ENCODE results near the gene THRAP3. TPM values are rescaled to one million over a fixed set of nuclear protein-coding genes. Genes with fewer than 3 reads are reported as not detected.

Gene THRAP3
- total RNA-seq, 1 donor from 2014 or later = 167 TPM

DNA sequence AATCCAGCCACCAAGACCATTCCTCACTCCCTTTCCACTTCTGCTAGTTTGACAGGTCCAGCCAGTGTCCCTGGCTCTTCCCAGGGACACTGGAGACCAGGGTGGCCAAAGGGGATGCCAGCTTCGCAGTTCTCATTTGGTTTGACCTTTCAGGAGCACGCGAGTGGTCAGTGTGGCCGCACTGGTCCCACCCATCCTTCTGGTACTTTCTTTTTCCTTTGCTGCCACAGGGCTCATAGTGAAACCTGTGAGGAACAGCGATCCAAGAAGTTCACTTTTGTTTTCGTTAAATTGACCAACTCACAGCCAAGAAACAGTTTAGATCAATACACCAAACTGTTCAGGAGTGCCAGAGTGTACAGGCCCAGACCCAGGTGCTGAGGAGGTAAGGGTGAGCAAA is 113.6 kb downstream of the THRAP3 start:
- DNase-seq (ENCODE audit: low read depth, low spot score) = no peak
- Mint-ChIP-seq H3K27me3 (ENCODE audit: low read depth) (no peaks in the 10 kb centered on the region), H3K27ac (ENCODE audit: unreplicated experiment) (no peak overlapping the region), H3K9me3 (no peaks in the 10 kb centered on the region), H3K4me3 (no peak overlapping the region), H3K36me3 (ENCODE audit: low read depth) (no peaks in the 10 kb centered on the region), H3K4me1 (peaks cover 16% of the 10 kb centered on the region)
- TF ChIP-seq, protein P1, sequence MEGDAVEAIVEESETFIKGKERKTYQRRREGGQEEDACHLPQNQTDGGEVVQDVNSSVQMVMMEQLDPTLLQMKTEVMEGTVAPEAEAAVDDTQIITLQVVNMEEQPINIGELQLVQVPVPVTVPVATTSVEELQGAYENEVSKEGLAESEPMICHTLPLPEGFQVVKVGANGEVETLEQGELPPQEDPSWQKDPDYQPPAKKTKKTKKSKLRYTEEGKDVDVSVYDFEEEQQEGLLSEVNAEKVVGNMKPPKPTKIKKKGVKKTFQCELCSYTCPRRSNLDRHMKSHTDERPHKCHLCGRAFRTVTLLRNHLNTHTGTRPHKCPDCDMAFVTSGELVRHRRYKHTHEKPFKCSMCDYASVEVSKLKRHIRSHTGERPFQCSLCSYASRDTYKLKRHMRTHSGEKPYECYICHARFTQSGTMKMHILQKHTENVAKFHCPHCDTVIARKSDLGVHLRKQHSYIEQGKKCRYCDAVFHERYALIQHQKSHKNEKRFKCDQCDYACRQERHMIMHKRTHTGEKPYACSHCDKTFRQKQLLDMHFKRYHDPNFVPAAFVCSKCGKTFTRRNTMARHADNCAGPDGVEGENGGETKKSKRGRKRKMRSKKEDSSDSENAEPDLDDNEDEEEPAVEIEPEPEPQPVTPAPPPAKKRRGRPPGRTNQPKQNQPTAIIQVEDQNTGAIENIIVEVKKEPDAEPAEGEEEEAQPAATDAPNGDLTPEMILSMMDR (conservative IDR thresholded peaks at IDR 0.05) = no peak

DNA sequence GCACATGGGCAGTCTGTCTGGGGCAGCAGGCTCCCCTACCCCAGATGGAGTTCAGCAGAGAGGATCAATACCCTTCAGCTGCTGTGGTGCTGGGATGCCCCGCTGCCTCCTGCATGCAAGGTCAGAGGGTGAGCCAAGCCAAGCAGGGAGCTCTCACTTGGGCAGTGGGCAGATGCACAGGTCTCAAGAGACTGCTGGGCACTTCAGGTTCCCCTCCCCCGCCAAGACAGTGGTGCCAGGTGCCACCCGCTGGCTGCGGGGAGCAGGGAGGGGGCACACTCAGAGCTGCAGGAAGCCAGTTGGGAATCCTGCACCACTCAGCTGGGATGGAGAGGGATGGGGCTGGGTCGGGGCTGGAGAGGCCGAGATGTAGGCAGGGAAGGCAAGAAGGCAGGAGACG is 115.0 kb downstream of the THRAP3 start:
- H3K27me3 Mint-ChIP-seq (ENCODE audit: low read depth) = no peaks in the 10 kb centered on the region

DNA sequence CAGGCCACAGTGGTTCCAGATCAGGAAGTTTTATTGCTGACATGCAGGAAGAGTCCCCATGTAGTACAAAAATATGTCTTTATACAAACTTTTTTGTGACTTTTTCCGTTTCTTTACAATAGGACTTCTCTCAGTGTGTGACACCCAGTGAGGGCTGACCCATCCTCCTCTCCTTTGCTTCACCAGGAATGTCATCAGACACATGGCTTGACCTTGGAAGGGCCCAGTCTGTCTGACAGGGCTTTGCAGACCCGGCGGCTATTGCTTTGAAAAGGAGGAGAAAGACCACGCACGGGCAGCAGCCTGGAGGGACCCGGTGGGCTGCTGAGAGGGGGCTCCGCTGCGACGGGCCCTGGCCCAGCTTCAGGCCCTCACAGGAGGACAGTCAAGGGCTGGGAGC is 115.4 kb downstream of the THRAP3 start:
- peaks cover 16% of the 10 kb centered on the region for H3K4me1 Mint-ChIP-seq
- H3K9me3 Mint-ChIP-seq = no peaks in the 10 kb centered on the region
- H3K27ac Mint-ChIP-seq (ENCODE audit: unreplicated experiment) = peak overlapping the region; percentile 43
- TF ChIP-seq, protein P1 (conservative IDR thresholded peaks at IDR 0.05) = no peak
- no peak overlapping the region for H3K4me3 Mint-ChIP-seq
- DNase-seq (ENCODE audit: low read depth, low spot score) = no peak
- no peaks in the 10 kb centered on the region for H3K27me3 Mint-ChIP-seq (ENCODE audit: low read depth)
- no peaks in the 10 kb centered on the region for H3K36me3 Mint-ChIP-seq (ENCODE audit: low read depth)

More for the DNA sequence above, 115.0 kb downstream of the THRAP3 start:
- Mint-ChIP-seq H3K27ac (ENCODE audit: unreplicated experiment) (no peak overlapping the region), H3K4me1 (peaks cover 16% of the 10 kb centered on the region), H3K36me3 (ENCODE audit: low read depth) (no peaks in the 10 kb centered on the region), H3K9me3 (no peaks in the 10 kb centered on the region), H3K4me3 (no peak overlapping the region)
- TF ChIP-seq, protein P1 (conservative IDR thresholded peaks at IDR 0.05) = no peak
- DNase-seq (ENCODE audit: low read depth, low spot score) = no peak

DNA sequence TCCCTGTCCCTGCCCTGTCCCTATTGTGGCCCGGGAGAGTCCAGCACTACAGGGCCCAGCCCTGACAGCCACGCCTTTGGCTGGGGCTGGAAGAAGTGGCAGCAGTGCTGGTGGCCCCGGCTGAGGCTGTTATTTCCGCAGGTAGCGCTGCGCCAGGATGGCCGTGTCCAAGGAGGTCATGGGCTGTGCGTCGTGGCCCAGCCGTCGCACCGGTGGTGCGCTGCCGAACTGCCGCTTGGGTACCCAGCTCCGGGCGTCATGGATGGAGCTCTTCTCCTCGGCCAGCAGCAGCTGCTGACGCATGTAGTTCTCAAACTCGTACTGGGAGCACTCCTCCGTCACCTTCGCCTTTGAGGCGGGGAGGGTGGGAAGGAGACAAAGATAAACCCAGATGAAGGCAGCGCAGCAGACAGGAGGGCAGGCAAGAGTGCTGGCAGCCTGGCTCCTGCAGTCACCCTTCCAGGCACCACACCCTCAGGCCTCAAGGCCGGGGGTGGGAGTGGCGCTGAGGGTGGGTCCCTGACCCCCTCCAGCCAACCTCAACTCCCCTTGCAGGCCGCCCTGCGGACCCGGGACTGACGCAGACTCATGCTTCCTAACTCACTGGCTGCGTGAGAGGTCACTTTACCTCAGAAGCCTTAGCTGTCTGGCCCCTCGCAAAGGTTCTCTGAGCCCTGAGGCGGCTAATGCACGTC is 117.5 kb downstream of the THRAP3 start:
- no peak for DNase-seq (ENCODE audit: low read depth, low spot score)
- Mint-ChIP-seq H3K36me3 (ENCODE audit: low read depth) (no peaks in the 10 kb centered on the region), H3K27ac (ENCODE audit: unreplicated experiment) (no peak overlapping the region), H3K4me3 (no peak overlapping the region), H3K9me3 (no peaks in the 10 kb centered on the region), H3K4me1 (peaks cover 12% of the 10 kb centered on the region), H3K27me3 (ENCODE audit: low read depth) (no peaks in the 10 kb centered on the region)
- TF ChIP-seq, protein P1 (conservative IDR thresholded peaks at IDR 0.05) = no peak

DNA sequence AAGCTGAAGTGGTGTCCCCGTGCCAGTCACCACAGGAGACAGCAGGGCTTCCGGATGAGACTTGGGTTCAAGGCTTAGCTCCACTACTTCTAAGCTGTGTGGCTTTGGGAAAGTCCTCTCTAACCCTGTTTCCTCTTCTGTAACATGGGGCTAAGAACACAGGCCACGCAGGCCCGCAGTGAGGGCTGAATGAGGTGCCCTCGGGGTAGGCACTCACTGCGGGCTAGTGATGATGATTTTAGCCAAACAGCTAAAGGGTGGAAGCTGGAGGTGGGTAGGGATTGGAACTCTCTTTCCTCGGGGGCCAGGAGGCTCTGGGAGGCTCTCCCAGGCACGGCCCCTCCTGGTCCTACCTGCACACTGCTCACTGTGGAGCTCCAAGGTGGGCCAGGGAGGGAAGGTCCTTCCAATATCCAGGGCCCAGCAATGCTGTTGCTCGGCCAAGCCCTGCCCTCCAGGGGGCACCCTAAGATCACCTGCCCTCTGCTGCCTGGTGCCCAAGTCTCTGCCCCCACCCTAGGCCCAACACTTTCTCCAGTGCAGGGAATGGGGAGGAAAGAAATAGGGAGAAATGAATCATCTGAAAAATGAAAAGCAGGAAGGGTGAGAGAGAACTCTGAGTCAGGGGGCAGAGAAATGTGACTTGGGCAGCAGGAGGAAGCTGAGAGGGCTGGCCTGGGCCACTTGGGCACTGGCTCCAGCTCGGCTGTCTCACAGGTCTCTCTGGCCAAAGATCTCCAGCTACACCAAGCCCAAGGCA is 118.4 kb downstream of the THRAP3 start:
- TF ChIP-seq, protein P1 (conservative IDR thresholded peaks at IDR 0.05) = peak; percentile 53
- Mint-ChIP-seq H3K4me3 (no peak overlapping the region), H3K4me1 (peaks cover 6% of the 10 kb centered on the region), H3K27me3 (ENCODE audit: low read depth) (no peaks in the 10 kb centered on the region), H3K27ac (ENCODE audit: unreplicated experiment) (no peak overlapping the region), H3K36me3 (ENCODE audit: low read depth) (peaks cover 3% of the 10 kb centered on the region), H3K9me3 (no peaks in the 10 kb centered on the region)
- no peak for DNase-seq (ENCODE audit: low read depth, low spot score)

All from neural crest cell (in vitro differentiated cells).